ENCODE measurements around the gene CEP72. TPM values are rescaled to one million over a fixed set of nuclear protein-coding genes. Genes with fewer than 3 reads are reported as not detected.

Gene CEP72
- total RNA-seq, 1 donor from 2014 or later = 3.2 TPM

Other genes starting within 250 kb of the CEP72 start
- gene EXOC3, start 169.2 kb upstream of the CEP72 start, total RNA-seq = 35.3 and 45.0 TPM in 2 replicates
- gene SLC9A3, start 87.9 kb upstream of the CEP72 start, total RNA-seq = 0.71 and 0.92 TPM in 2 replicates
- 0.18 and 0.20 TPM in 2 replicates for gene TPPP, start 81.0 kb downstream of the CEP72 start, total RNA-seq
- gene ZDHHC11B, start 172.4 kb downstream of the CEP72 start, total RNA-seq = not detected in 2 replicates
- 0.13 and 1.6 TPM in 2 replicates for gene ZDHHC11, start 238.6 kb downstream of the CEP72 start, total RNA-seq